K562 (cell line): Measurements from ENCODE around the gene CFHR1. TPM values are rescaled to one million over a fixed set of nuclear protein-coding genes. Genes with fewer than 3 reads are reported as not detected.

Experiments used
- ATAC-seq: fragments of 200-7000 bp; cut with Tn5 transposase; 3 replicates; pipeline ENCODE4 v1.9.1; 2020; ENCODE audit warnings: moderate library complexity
- BruUV-seq: library from RNA; stranded (reverse); fragments of 400-500 nt; replicated peaks from 2 replicates; lab custom pipeline; 2021; lab: Mats Ljungman, UMichigan
- CTCF ChIA-PET: fragments of 300-600 bp; formaldehyde crosslinking; extraction: SDS; loops from one replicate; lab custom pipeline; 2021; ENCODE audit warnings: low intra/inter-chr PET ratio; lab: Yijun Ruan, JAX
- POLR2A ChIA-PET: fragments of 300-600, 350-650 bp; sonication (Branson Sonifier 250); formaldehyde crosslinking; extraction: SDS; loops from one replicate; lab custom pipeline; 2021; ENCODE audit warnings: antibody characterized with exemption, inconsistent platforms; lab: Yijun Ruan, JAX
- DNase-seq, 4 experiments: peaks; one replicate each; pipeline versions ENCODE4 v3.0.0 to v3.0.0-alpha.2; 2011 to 2018; ENCODE audit warnings: low spot score in 3 of 4, mixed read lengths in 3 of 4; ENCODE audit errors: extremely low read depth in 1 of 4
- FAIRE-seq: peaks from 2 replicates; lab custom pipeline; 2011; peaks lifted over from hg19 to GRCh38; lab: Jason Lieb, UNC
- H2AFZ ChIP-seq: 2 replicates; pipeline ENCODE4 v1.6.0; 2011; ENCODE audit warnings: low read depth, low read length, control low read depth, inconsistent platforms
- H3K27ac ChIP-seq: fragments of 200-600 bp; 3 replicates; pipeline ENCODE4 v1.8.0; 2011; ENCODE audit warnings: low read depth, mild to moderate bottlenecking, control low read depth, inconsistent platforms, low read length, moderate library complexity, mixed read lengths; ENCODE audit errors: extremely low read depth
- H3K27me3 ChIP-seq, 2 experiments: fragments of 300-600 bp in 1 of 2; 2 replicates in 1 of 2; 3 replicates in 1 of 2; pipeline versions ENCODE4 v1.6.0 to v1.8.0; 2011; ENCODE audit warnings: inconsistent platforms in 2 of 2, low read length in 2 of 2, mild to moderate bottlenecking in 1 of 2, mixed read lengths in 1 of 2, moderate library complexity in 1 of 2; ENCODE audit not compliant: control insufficient read depth in 2 of 2, insufficient read depth in 2 of 2
- H3K36me3 ChIP-seq: fragments of 300-600 bp; 3 replicates; pipeline ENCODE4 v1.8.0; 2011; ENCODE audit warnings: mild to moderate bottlenecking, low read length, inconsistent platforms; ENCODE audit not compliant: control insufficient read depth, insufficient read depth
- H3K4me1 ChIP-seq, 2 experiments: fragments of 200-600 bp in 1 of 2; replicated peaks in 1 of 2; 2 replicates in 1 of 2; 3 replicates in 1 of 2; pipeline versions ENCODE4 v1.5.1 to v1.8.0; 2011; ENCODE audit warnings: inconsistent platforms in 2 of 2, low read length in 2 of 2, mild to moderate bottlenecking in 1 of 2, mixed read lengths in 1 of 2, moderate library complexity in 1 of 2; ENCODE audit not compliant: control insufficient read depth in 2 of 2, insufficient read depth in 2 of 2
- H3K4me2 ChIP-seq: 2 replicates; pipeline ENCODE4 v1.6.1; 2011; ENCODE audit warnings: low read length, control low read depth, inconsistent platforms, mixed read lengths; ENCODE audit not compliant: insufficient read depth
- H3K4me3 ChIP-seq: fragments of 200-600 bp; sonication (generic), shearing (Covaris generic); 2 replicates; pipeline ENCODE4 v1.5.1; 2016; ENCODE audit warnings: control low read depth, inconsistent platforms
- H3K79me2 ChIP-seq: fragments of 200-600 bp; 3 replicates; pipeline ENCODE4 v1.8.0; 2011; ENCODE audit warnings: low read length, inconsistent platforms; ENCODE audit not compliant: control insufficient read depth, insufficient read depth
- H3K9ac ChIP-seq, 2 experiments: 2 replicates each; pipeline versions ENCODE4 v1.6.0 to v1.6.1; 2011; ENCODE audit warnings: low read depth in 2 of 2, low read length in 2 of 2, control low read depth in 1 of 2, inconsistent platforms in 1 of 2, mild to moderate bottlenecking in 1 of 2, mixed read lengths in 1 of 2; ENCODE audit not compliant: insufficient read depth in 1 of 2
- H3K9me1 ChIP-seq: one replicate; pipeline ENCODE4 v1.6.0; 2011; ENCODE audit warnings: inconsistent platforms, mild to moderate bottlenecking, low read length, moderate library complexity; ENCODE audit not compliant: control insufficient read depth, insufficient read depth
- H3K9me3 ChIP-seq: replicated peaks from 2 replicates; pipeline ENCODE4 v1.5.1; 2011; ENCODE audit warnings: low read depth, low read length, inconsistent platforms; ENCODE audit not compliant: control insufficient read depth, insufficient read depth
- H4K20me1 ChIP-seq: replicated peaks from 2 replicates; pipeline ENCODE4 v1.6.1; 2011; ENCODE audit warnings: low read length, inconsistent platforms, mixed read lengths; ENCODE audit not compliant: control insufficient read depth, insufficient read depth
- KLF1 ChIP-seq: fragments of 450-650 bp; IDR thresholded peaks from 2 replicates; pipeline ENCODE4 v1.6.1; 2016; ENCODE audit warnings: missing genetic modification characterization, missing compliant biosample characterization
- MAZ ChIP-seq, 2 experiments: fragments of 450-650 bp in 1 of 2; sonication (generic) in 1 of 2; formaldehyde crosslinking; IDR thresholded peaks in 1 of 2; conservative IDR thresholded peaks in 1 of 2; 2 replicates each; pipeline versions ENCODE4 v1.4.0 to v1.5.0; 2020; ENCODE audit warnings: mild to moderate bottlenecking in 1 of 2, missing genetic modification reagents in 1 of 2
- MCM2 ChIP-seq: fragments of 450-650 bp; IDR thresholded peaks from 2 replicates; pipeline ENCODE4 v1.6.1; 2017; ENCODE audit warnings: low read depth, mild to moderate bottlenecking
- MXI1 ChIP-seq: IDR thresholded peaks from 2 replicates; pipeline ENCODE4 v1.6.1; 2011; ENCODE audit warnings: low read depth, mild to moderate bottlenecking, improper control_type of control experiment, low read length
- SRSF3 ChIP-seq: fragments of 200-400 bp; formaldehyde crosslinking; IDR thresholded peaks from 2 replicates; pipeline ENCODE4 v1.6.1; 2016; ENCODE audit warnings: mild to moderate bottlenecking, low read length, moderate library complexity; ENCODE audit not compliant: insufficient read depth
- STAG1 ChIP-seq: sonication (generic); formaldehyde crosslinking; IDR thresholded peaks from 2 replicates; pipeline ENCODE4 v1.5.0; 2020; ENCODE audit warnings: missing genetic modification reagents, borderline replicate concordance
- ZNF511 ChIP-seq: sonication (generic); formaldehyde crosslinking; IDR thresholded peaks from 2 replicates; pipeline ENCODE4 v1.8.0; 2022; ENCODE audit warnings: mild to moderate bottlenecking, missing genetic modification reagents
- WGBS: fragments of 100-300 bp; shearing (Covaris generic); methylation state at CpG from one replicate; pipeline ENCODE4 v1.1.6; 2016; ENCODE audit warnings: low coverage, mixed read lengths; ENCODE audit not compliant: insufficient coverage; ENCODE audit errors: missing lambda C conversion rate; 5-methylcytosine and 5-hydroxymethylcytosine counted together
- in situ Hi-C: fragments of 300-500 bp; cut with MboI; formaldehyde crosslinking; loops from 4 replicates; pipeline ENCODE4 v1.15.0; 2018; ENCODE audit warnings: inconsistent platforms, mixed read lengths
- intact Hi-C: fragments of 100-400 bp; cut with micrococcal nuclease; formaldehyde crosslinking; loops from 2 replicates; pipeline ENCODE4 v1.14.2; 2022
- polyA plus RNA-seq, 8 experiments: library from polyadenylated mRNA; depleted of rRNA in 4 of 8; stranded (reverse) in 5 of 8; unstranded in 3 of 8; fragments of >200 nt; fragmentation: Nextera tagmentation in 2 of 8; fragmentation: Illumina TruSeq in 1 of 8; extraction: Ambion mirVana in 2 of 8; extraction: Trizol in 1 of 8; gene quantifications; 2 replicates each; pipeline versions ENCODE4 v1.2.1 to v1.2.3, GENCODE V29; 2011 to 2014; ENCODE audit warnings: inconsistent platforms in 1 of 8, missing spikeins in 1 of 8
- total RNA-seq, 7 experiments: library from RNA; depleted of rRNA in 6 of 7; stranded (reverse); fragments of >200 nt in 6 of 7; fragmentation: Illumina TruSeq in 2 of 7; extraction: Trizol in 2 of 7; gene quantifications; 2 replicates each; pipeline versions ENCODE4 v1.2.1 to v1.2.3, GENCODE V29; 2011 to 2021; ENCODE audit warnings: low replicate concordance in 1 of 7
- TF ChIP-seq, protein P1 (sequence below): sonication (generic); formaldehyde crosslinking; IDR thresholded peaks from 2 replicates; pipeline ENCODE4 v1.8.0; 2022; ENCODE audit warnings: mild to moderate bottlenecking, missing genetic modification reagents
- TF ChIP-seq, protein P2 (sequence below): sonication (generic); formaldehyde crosslinking; IDR thresholded peaks from 2 replicates; pipeline ENCODE4 v1.9.0; 2022; ENCODE audit warnings: mild to moderate bottlenecking, missing genetic modification reagents

Gene CFHR1
- total and polyA plus RNA-seq, 9 of the 15 experiments (the other 6 are each of a cell fraction or from before 2014, with no cell fraction given), result 0.17 to 0.29 TPM; not detected in 7

DNA sequence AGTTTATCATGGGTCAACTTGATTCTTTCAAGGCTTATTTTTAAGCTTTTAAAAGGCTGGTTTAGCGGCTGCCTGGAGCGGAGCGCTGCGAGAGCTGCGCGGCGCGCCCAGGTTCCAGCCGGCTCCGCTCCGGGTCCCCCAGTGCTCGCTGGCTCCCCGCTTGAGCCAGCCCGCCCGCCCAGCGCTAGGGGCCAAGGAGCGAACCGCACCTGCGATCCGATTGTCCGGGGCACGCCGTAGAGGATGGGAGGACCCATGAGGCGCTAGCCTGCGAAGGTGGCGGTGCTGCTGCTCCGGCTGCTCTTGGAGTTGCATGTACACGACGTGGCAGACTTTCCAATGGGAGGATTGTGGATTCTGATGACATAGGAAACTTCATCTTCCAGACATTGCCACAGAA is 58.4 kb downstream of the CFHR1 start:
- Histone ChIP-seq H3K9me3 (no peaks in the 10 kb centered on the region), H4K20me1 (no peaks in the 10 kb centered on the region), H3K79me2 (no peaks in the 10 kb centered on the region), H3K4me1 (peaks cover 0 to 3% of the 10 kb centered on the region in 2 experiments; a peak in 1 of 5 replicates), H3K4me3 (no peak overlapping the region), H3K9ac (no peak overlapping the region), H2AFZ (no peak overlapping the region), H3K27me3 (no peaks in the 10 kb centered on the region; a peak in 1 of 5 replicates), H3K36me3 (no peaks in the 10 kb centered on the region), H3K27ac (no peak overlapping the region), H3K4me2 (no peak overlapping the region), H3K9me1 (no peaks in the 10 kb centered on the region)
- ChIA-PET POLR2A (no interaction called here), CTCF (no interaction called here)
- FAIRE-seq (no peak), ATAC-seq (peak; percentile 78), DNase-seq (no peak)
- intact Hi-C loops, result no loop called here
- in situ Hi-C loops, result no loop called here
- WGBS, result 6% methylated on average over 29 of the region's 29 CpGs
- BruUV-seq, result no TSS peak
- TF ChIP-seq SRSF3 (no peak), MCM2 (no peak), ZNF511 (0 out of 2 replicates have a peak, but pooled peaks have one; percentile 58), KLF1 (tag) (no peak), MXI1 (no peak), MAZ (CRISPR knock-in tag; conservative IDR thresholded peaks at IDR 0.05 in 1 of 2, IDR thresholded peaks at IDR 0.05 in 1 of 2) (peak in 1 of 2 experiments; percentile 21; a peak in 1 of 4 replicates), STAG1 (CRISPR knock-in tag) (no peak)
- TF ChIP-seq, protein P1, sequence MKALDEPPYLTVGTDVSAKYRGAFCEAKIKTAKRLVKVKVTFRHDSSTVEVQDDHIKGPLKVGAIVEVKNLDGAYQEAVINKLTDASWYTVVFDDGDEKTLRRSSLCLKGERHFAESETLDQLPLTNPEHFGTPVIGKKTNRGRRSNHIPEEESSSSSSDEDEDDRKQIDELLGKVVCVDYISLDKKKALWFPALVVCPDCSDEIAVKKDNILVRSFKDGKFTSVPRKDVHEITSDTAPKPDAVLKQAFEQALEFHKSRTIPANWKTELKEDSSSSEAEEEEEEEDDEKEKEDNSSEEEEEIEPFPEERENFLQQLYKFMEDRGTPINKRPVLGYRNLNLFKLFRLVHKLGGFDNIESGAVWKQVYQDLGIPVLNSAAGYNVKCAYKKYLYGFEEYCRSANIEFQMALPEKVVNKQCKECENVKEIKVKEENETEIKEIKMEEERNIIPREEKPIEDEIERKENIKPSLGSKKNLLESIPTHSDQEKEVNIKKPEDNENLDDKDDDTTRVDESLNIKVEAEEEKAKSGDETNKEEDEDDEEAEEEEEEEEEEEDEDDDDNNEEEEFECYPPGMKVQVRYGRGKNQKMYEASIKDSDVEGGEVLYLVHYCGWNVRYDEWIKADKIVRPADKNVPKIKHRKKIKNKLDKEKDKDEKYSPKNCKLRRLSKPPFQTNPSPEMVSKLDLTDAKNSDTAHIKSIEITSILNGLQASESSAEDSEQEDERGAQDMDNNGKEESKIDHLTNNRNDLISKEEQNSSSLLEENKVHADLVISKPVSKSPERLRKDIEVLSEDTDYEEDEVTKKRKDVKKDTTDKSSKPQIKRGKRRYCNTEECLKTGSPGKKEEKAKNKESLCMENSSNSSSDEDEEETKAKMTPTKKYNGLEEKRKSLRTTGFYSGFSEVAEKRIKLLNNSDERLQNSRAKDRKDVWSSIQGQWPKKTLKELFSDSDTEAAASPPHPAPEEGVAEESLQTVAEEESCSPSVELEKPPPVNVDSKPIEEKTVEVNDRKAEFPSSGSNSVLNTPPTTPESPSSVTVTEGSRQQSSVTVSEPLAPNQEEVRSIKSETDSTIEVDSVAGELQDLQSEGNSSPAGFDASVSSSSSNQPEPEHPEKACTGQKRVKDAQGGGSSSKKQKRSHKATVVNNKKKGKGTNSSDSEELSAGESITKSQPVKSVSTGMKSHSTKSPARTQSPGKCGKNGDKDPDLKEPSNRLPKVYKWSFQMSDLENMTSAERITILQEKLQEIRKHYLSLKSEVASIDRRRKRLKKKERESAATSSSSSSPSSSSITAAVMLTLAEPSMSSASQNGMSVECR, result no peak
- TF ChIP-seq, protein P2, sequence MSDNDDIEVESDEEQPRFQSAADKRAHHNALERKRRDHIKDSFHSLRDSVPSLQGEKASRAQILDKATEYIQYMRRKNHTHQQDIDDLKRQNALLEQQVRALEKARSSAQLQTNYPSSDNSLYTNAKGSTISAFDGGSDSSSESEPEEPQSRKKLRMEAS (CRISPR knock-in tag), result 0 out of 2 replicates have a peak, but pooled peaks have one; percentile 33
